ENCODE data around the gene TBC1D1.

Gene TBC1D1

DNA sequence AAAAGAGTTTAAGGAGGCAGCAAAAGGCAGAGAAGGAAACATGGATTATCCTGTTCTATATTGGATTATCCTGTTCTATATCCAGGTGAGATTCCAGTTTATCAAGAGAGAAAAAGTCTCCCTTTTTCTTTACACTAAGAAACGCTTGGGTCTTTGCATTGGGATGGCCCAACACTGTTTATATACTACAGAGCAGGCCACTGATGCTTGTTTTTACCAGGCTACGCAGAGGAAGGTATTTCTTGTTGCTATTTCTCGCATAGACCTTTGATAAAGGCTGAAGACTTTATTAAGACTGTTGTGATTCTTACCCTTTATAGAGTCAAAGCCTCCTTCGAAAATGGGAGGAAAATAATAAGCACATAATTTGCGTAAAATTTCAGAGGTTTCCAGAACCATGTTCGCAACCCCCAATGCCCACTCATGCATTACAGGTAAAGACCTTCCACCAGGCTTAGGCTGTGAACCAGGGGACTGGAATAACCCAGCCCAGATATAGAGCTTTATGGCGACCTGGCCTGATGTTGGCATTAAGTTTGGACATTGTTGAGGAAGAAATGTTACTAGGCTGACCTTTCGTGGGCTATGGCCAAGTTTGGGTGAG, 287.6 kb downstream of the TBC1D1 start:
- TF ChIP-seq POLR2AphosphoS5 (IDR thresholded peaks at IDR 0.05; ENCODE audit: low read depth, low read length) (no peak), POLR2A (IDR thresholded peaks at IDR 0.05; ENCODE audit: low read depth, low read length) (no peak)
- no peak for FAIRE-seq
- DNase-seq (ENCODE audit: insufficient read length): no peak

DNA sequence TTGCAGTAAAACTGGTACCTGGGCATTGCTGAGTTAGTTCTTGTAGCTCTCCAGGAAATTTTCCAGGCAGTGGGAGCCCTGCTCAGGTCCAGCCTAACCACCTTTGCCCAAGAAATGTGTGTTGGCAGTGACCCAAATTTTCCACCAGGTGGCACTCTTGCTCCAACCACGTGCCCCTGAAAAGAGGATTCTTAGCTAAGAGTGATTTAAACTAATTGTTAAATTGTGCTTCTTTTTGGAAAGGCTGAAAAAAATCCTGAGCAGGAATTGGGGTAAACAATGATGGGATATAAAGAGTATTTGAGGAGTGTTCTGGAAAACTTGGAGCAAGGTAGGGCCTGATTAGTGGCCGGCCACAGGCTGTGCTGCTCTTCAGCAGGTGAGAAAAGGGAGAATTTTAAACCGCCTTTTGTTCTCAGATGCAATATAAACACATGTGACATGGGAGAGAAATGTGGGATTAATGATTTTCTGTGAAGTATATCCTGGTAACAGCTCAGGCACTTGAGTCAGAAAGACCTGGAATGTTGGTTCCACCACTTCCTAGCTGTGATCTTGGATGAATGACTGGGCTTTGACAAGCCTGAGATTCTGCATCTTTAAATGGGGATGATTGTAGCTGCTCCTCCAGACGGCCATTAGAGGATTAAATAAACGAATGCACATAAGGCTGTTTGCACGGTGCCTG, 288.9 kb downstream of the TBC1D1 start:
- FAIRE-seq: no peak
- no peak for DNase-seq (ENCODE audit: insufficient read length)
- TF ChIP-seq POLR2A (IDR thresholded peaks at IDR 0.05; ENCODE audit: low read depth, low read length) (no peak), TAF1 (IDR thresholded peaks at IDR 0.05; ENCODE audit: borderline replicate concordance, low read depth, low read length) (no peak), POLR2AphosphoS5 (IDR thresholded peaks at IDR 0.05; ENCODE audit: low read depth, low read length) (no peak)

DNA sequence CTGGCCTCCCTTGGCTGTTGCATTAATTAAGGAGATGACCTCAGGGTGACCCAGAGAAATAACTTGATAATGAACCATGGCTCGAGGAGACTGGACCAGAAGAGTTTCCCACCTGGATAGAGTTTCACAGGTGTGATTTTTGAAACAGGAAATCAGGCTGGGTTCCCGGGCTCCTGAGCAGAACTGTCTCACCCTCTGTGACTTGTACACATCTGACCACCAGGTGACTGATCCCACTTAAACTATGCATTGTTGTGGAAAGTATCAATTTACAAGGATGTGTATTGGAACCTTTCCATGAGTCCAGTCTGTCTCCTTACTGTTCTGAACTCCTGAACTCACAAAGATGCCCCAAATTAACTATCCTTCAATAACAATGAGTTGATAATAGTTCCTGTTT, 289.6 kb downstream of the TBC1D1 start:
- no peak for TF ChIP-seq TAF1 (IDR thresholded peaks at IDR 0.05; ENCODE audit: borderline replicate concordance, low read depth, low read length)
- no peak for TF ChIP-seq POLR2AphosphoS5 (IDR thresholded peaks at IDR 0.05; ENCODE audit: low read depth, low read length)
- TF ChIP-seq POLR2A (IDR thresholded peaks at IDR 0.05; ENCODE audit: low read depth, low read length): no peak
- DNase-seq (ENCODE audit: insufficient read length) (no peak), FAIRE-seq (no peak)

DNA sequence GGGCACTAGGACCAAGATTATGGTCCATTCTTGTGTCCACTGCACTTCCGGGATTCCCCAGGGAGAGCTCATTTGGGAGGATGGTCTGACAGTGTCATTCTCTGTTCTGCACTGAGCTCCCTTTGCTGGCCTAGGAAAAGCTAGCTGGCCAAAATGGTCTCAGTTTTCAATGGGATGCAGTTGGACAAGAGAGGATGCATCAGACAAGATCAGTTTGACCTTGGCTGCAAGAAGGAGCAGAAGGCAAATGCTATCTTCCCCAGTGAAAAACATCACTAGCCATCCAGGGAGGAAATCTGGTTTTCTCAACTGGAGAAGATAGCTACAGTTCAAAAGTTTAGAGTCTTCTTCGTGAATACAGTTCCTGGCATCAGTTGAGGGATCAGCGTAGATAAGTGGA, 290.4 kb downstream of the TBC1D1 start:
- FAIRE-seq: no peak
- no peak for DNase-seq (ENCODE audit: insufficient read length)
- TF ChIP-seq TAF1 (IDR thresholded peaks at IDR 0.05; ENCODE audit: borderline replicate concordance, low read depth, low read length) (no peak), POLR2AphosphoS5 (IDR thresholded peaks at IDR 0.05; ENCODE audit: low read depth, low read length) (no peak), POLR2A (IDR thresholded peaks at IDR 0.05; ENCODE audit: low read depth, low read length) (no peak)

DNA sequence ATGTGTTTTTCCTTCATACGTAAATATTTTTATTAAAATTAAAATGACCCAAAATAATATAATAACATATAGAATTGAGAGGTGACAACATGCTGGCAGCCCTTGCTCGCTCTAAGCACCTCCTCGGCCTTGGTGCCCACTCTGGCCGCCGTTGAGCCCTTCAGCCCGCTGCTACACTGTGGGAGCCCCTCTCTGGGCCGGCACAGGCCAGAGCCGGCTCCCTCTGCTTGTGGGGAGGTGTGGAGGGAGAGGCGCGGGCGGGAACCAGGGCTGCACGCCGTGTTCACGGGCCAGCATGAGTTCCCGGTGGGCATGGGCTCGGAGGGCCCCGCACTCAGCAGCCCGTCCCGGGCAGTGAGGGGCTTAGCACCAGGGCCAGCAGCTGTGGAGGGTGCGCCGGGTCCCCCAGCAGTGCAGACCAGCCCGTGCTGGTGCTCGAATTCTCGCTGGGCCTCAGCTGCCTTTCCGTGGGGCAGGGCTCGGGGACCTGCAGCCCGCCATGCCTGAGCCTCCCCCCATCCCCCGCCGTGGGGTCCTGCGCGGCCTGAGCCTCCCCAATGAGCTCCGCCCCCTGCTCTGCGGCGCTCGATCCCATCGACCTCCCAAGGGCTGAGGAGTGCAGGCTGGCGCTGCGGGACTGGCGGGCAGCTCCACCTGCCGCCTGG, 291.6 kb downstream of the TBC1D1 start:
- FAIRE-seq: no peak
- TF ChIP-seq TAF1 (IDR thresholded peaks at IDR 0.05; ENCODE audit: borderline replicate concordance, low read depth, low read length): no peak
- TF ChIP-seq POLR2AphosphoS5 (IDR thresholded peaks at IDR 0.05; ENCODE audit: low read depth, low read length): no peak
- TF ChIP-seq POLR2A (IDR thresholded peaks at IDR 0.05; ENCODE audit: low read depth, low read length): no peak
- no peak for DNase-seq (ENCODE audit: insufficient read length)

DNA sequence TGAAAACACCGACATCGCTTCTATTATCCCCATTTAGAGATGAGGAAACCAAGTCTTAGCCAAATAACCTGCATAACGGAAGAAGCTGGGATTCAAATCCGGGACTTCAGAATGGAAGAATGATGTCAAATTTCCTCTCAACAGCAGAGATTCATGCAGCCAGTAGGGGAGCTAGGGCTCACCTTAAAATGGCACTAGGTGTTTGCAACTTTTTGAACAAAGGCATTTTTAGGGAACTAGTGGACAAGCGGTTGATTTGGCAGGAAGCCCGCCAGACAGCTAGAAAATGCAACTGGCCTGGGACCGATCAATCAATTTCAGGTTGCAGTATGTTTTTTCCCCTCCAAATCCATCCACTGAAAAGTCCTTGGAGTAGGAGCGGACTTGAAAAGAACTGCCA, 293.5 kb downstream of the TBC1D1 start:
- no peak for FAIRE-seq
- no peak for DNase-seq (ENCODE audit: insufficient read length)
- TF ChIP-seq POLR2AphosphoS5 (IDR thresholded peaks at IDR 0.05; ENCODE audit: low read depth, low read length): no peak
- no peak for TF ChIP-seq POLR2A (IDR thresholded peaks at IDR 0.05; ENCODE audit: low read depth, low read length)
- no peak for TF ChIP-seq TAF1 (IDR thresholded peaks at IDR 0.05; ENCODE audit: borderline replicate concordance, low read depth, low read length)

DNA sequence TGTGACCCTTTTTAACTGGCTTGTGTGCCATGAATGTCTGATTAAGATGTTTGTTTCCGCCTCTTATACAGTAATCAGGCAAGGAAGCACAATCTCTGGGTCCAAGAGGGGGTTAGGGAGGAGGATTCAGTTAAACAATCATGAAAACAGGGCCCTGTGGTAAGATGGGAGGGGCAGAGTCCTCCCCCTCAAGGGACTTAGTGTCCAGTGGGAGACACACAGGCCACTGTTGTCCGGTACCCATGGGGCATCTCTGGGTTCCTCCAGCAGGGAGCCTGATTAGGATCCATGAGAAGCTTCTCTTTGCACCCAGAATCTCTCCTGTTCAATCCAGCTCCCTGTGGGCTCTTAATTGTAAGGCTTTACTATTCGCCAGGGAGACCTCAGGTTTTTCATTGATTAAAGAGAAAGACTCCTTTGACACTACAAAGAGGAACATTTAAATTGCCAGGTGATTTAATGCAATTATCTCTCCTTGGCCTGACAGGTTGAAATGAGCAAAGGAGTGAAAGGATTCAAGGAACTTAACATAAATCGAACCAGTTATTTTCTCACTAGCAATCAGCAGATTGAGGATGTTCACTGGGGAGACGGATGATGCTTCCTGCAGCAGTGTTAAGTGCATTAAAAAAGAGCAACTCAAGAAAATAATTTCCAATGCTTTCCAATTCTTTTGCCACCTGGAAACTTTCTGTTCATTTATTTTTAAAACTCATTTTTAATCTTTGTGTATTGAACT, 294.7 kb downstream of the TBC1D1 start:
- DNase-seq (ENCODE audit: insufficient read length): no peak
- TF ChIP-seq POLR2AphosphoS5 (IDR thresholded peaks at IDR 0.05; ENCODE audit: low read depth, low read length): no peak
- no peak for TF ChIP-seq POLR2A (IDR thresholded peaks at IDR 0.05; ENCODE audit: low read depth, low read length)
- TF ChIP-seq TAF1 (IDR thresholded peaks at IDR 0.05; ENCODE audit: borderline replicate concordance, low read depth, low read length): no peak
- FAIRE-seq: no peak

DNA sequence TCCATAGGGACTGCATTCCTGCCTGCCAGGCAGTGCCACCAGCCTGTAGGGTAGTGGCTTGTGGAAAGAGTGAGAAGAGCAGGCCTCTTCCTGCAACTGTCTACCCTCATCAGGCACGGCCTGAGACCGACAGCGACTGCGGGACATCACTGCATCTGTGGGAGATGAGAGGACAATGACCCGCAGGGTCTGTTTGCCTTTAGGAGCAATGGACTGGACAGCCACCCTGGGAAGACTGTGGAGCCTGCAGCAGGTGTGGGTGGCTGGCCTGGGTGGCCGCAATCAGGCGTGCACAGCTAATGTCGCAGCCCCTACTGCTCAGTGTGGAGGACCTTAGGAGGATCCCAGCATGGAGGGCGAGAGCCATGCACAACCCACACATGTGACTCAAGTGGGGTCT, 297.3 kb downstream of the TBC1D1 start:
- DNase-seq (ENCODE audit: insufficient read length) (no peak), FAIRE-seq (no peak)
- TF ChIP-seq POLR2AphosphoS5 (IDR thresholded peaks at IDR 0.05; ENCODE audit: low read depth, low read length) (no peak), TAF1 (IDR thresholded peaks at IDR 0.05; ENCODE audit: borderline replicate concordance, low read depth, low read length) (no peak), POLR2A (IDR thresholded peaks at IDR 0.05; ENCODE audit: low read depth, low read length) (no peak)

DNA sequence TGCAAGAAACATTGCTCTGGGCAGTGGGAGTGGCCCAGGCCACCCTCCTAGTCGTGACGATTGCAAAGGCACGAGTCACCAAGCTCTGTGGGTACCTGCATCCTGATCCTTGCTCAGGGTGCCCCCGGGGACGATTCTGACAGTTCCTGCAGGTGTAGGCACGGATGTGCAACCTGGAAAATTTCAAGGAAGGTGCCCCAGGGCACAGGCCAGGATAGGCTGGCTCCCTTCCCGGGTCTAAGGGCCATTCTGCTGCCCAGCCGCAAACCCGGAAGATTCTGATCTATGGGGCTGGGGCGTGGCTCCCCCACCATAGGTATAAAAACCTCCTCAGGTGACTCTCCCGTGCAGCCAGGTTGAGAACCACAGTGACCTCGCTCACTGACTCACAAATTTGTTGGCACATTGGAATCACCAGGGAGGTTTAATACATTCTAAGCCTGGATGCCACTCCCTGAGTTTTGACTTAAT, 297.8 kb downstream of the TBC1D1 start:
- DNase-seq (ENCODE audit: insufficient read length): no peak
- FAIRE-seq: no peak
- TF ChIP-seq POLR2AphosphoS5 (IDR thresholded peaks at IDR 0.05; ENCODE audit: low read depth, low read length) (no peak), TAF1 (IDR thresholded peaks at IDR 0.05; ENCODE audit: borderline replicate concordance, low read depth, low read length) (no peak), POLR2A (IDR thresholded peaks at IDR 0.05; ENCODE audit: low read depth, low read length) (no peak)
